ENCODE measurements around the gene NRCAM.

GRCh38 chr7:108461840-108462239, 5.6 kb upstream of the NRCAM start:
- TF ChIP-seq ATF2 (IDR thresholded peaks at IDR 0.05; ENCODE audit: low read length): no peak
- TF ChIP-seq MYC (IDR thresholded peaks at IDR 0.05; ENCODE audit: insufficient read depth, insufficient read length, insufficient replicate concordance, low read length, severe bottlenecking): no peak
- TF ChIP-seq BHLHE40 (IDR thresholded peaks at IDR 0.05; ENCODE audit: borderline replicate concordance in 1 of 2, low read depth in 2 of 2, low read length in 1 of 2): no peak
- TF ChIP-seq RBBP5 (conservative IDR thresholded peaks at IDR 0.05): no peak
- TF ChIP-seq HDAC2 (IDR thresholded peaks at IDR 0.05): no peak
- no peak for TF ChIP-seq POLR2A (IDR thresholded peaks at IDR 0.05; ENCODE audit: low read depth, low read length)
